H9 (cell line): Measurements from ENCODE around the gene DLX6. TPM values are rescaled to one million over a fixed set of nuclear protein-coding genes. Genes with fewer than 3 reads are reported as not detected.
A peak's percentile ranks its signal among the peaks of the same experiment; 100 is the strongest.

ENCODE experiments used
- DNase-seq: peaks from one replicate; pipeline ENCODE4 v3.0.0-alpha.2; 2017
- H2AFZ ChIP-seq: one replicate; pipeline ENCODE4 v1.6.1; 2013; ENCODE audit warnings: mild to moderate bottlenecking, low read length, control low read depth, moderate library complexity
- H2AK5ac ChIP-seq: 2 replicates; pipeline ENCODE4 v1.6.1; 2013; ENCODE audit warnings: low read length, control low read depth, mixed read lengths; ENCODE audit not compliant: insufficient read length
- H2BK120ac ChIP-seq: one replicate; pipeline ENCODE4 v1.6.1; 2013; ENCODE audit warnings: low read depth, mild to moderate bottlenecking, low read length, control low read depth, inconsistent platforms; ENCODE audit not compliant: poor library complexity, severe bottlenecking
- H2BK12ac ChIP-seq: 2 replicates; pipeline ENCODE4 v1.6.1; 2013; ENCODE audit warnings: low read length, control low read depth, mixed read lengths, low read depth; ENCODE audit not compliant: insufficient read length
- H2BK15ac ChIP-seq: 2 replicates; pipeline ENCODE4 v1.6.1; 2013; ENCODE audit warnings: low read depth, low read length, control low read depth
- H2BK20ac ChIP-seq: one replicate; pipeline ENCODE4 v1.6.1; 2013; ENCODE audit warnings: low read depth, mild to moderate bottlenecking, low read length, control low read depth, inconsistent platforms; ENCODE audit not compliant: poor library complexity, severe bottlenecking
- H2BK5ac ChIP-seq: 2 replicates; pipeline ENCODE4 v1.6.1; 2013; ENCODE audit warnings: low read length, control low read depth, mixed read lengths; ENCODE audit not compliant: insufficient read length
- H3K14ac ChIP-seq: 2 replicates; pipeline ENCODE4 v1.6.1; 2013; ENCODE audit warnings: low read length, control low read depth; ENCODE audit not compliant: insufficient read depth
- H3K18ac ChIP-seq: 2 replicates; pipeline ENCODE4 v1.6.1; 2013; ENCODE audit warnings: low read depth, mild to moderate bottlenecking, mixed read lengths, low read length, control low read depth; ENCODE audit not compliant: insufficient read length
- H3K23ac ChIP-seq: 2 replicates; pipeline ENCODE4 v1.6.1; 2013; ENCODE audit warnings: low read length, control low read depth, mixed read lengths, low read depth; ENCODE audit not compliant: insufficient read length
- H3K23me2 ChIP-seq: 2 replicates; pipeline ENCODE4 v1.6.1; 2013; ENCODE audit warnings: low read depth, mild to moderate bottlenecking, mixed read lengths, low read length, control low read depth; ENCODE audit not compliant: insufficient read length, poor library complexity, severe bottlenecking
- H3K27ac ChIP-seq: 2 replicates; pipeline ENCODE4 v1.5.1; 2013; ENCODE audit warnings: low read length, control low read depth, mixed read lengths, low read depth; ENCODE audit not compliant: insufficient read length
- H3K27me3 ChIP-seq: 2 replicates; pipeline ENCODE4 v1.6.1; 2013; ENCODE audit warnings: low read length, control low read depth, inconsistent platforms; ENCODE audit not compliant: insufficient read depth
- H3K4ac ChIP-seq: 2 replicates; pipeline ENCODE4 v1.6.1; 2013; ENCODE audit warnings: low read depth, mild to moderate bottlenecking, control low read depth, inconsistent platforms, low read length, moderate library complexity
- H3K4me1 ChIP-seq: 2 replicates; pipeline ENCODE4 v1.6.1; 2013; ENCODE audit warnings: low read length, control low read depth, inconsistent platforms; ENCODE audit not compliant: insufficient read depth
- H3K4me2 ChIP-seq: 2 replicates; pipeline ENCODE4 v1.6.1; 2013; ENCODE audit warnings: low read length, control low read depth, mixed read lengths; ENCODE audit not compliant: insufficient read length, insufficient read depth
- H3K56ac ChIP-seq: 2 replicates; pipeline ENCODE4 v1.6.1; 2013; ENCODE audit warnings: low read depth, mild to moderate bottlenecking, mixed read lengths, low read length, control low read depth; ENCODE audit not compliant: insufficient read length
- H3K79me1 ChIP-seq: 2 replicates; pipeline ENCODE4 v1.6.1; 2013; ENCODE audit warnings: low read depth, mild to moderate bottlenecking, moderate library complexity, low read length, control low read depth, inconsistent platforms; ENCODE audit not compliant: insufficient read depth, poor library complexity, severe bottlenecking
- H3K79me2 ChIP-seq: 2 replicates; pipeline ENCODE4 v1.6.1; 2013; ENCODE audit warnings: low read length, control low read depth, inconsistent platforms; ENCODE audit not compliant: insufficient read depth
- H3K9ac ChIP-seq: 2 replicates; pipeline ENCODE4 v1.6.1; 2013; ENCODE audit warnings: low read length, control low read depth, mixed read lengths; ENCODE audit not compliant: insufficient read length; ENCODE audit errors: extremely low read depth
- H3K9me3 ChIP-seq: one replicate; pipeline ENCODE4 v1.6.1; 2013; ENCODE audit warnings: low read depth, low read length, inconsistent platforms; ENCODE audit not compliant: control insufficient read depth
- H3T11ph ChIP-seq: one replicate; pipeline ENCODE4 v1.6.1; 2013; ENCODE audit warnings: mild to moderate bottlenecking, low read length, control low read depth, inconsistent platforms
- H4K20me1 ChIP-seq: one replicate; pipeline ENCODE4 v1.6.1; 2013; ENCODE audit not compliant: control insufficient read depth, insufficient read length, insufficient read depth
- H4K5ac ChIP-seq: 2 replicates; pipeline ENCODE4 v1.6.1; 2013; ENCODE audit warnings: low read depth, mild to moderate bottlenecking, mixed read lengths, low read length, control low read depth; ENCODE audit not compliant: insufficient read length
- H4K8ac ChIP-seq: replicated peaks from 2 replicates; pipeline ENCODE4 v1.6.1; 2013; ENCODE audit warnings: low read length, control low read depth, mixed read lengths, low read depth; ENCODE audit not compliant: insufficient read length
- H4K91ac ChIP-seq: 2 replicates; pipeline ENCODE4 v1.6.1; 2013; ENCODE audit warnings: low read depth, mild to moderate bottlenecking, moderate library complexity, mixed read lengths, low read length, control low read depth; ENCODE audit not compliant: insufficient read length
- H3K27ac Mint-ChIP-seq, 3 experiments: 2 replicates in 2 of 3; 3 replicates in 1 of 3; pipeline ENCODE4 v1.8.0; 2020 to 2021; ENCODE audit warnings: mixed read lengths in 3 of 3, mild to moderate bottlenecking in 1 of 3, moderate library complexity in 1 of 3
- H3K27me3 Mint-ChIP-seq: 2 replicates; pipeline ENCODE4 v1.8.0; 2021; ENCODE audit warnings: low read depth, mild to moderate bottlenecking, moderate library complexity, mixed read lengths
- H3K36me3 Mint-ChIP-seq, 3 experiments: 2 replicates in 2 of 3; 3 replicates in 1 of 3; pipeline ENCODE4 v1.8.0; 2020 to 2021; ENCODE audit warnings: low read depth in 3 of 3, mixed read lengths in 3 of 3; ENCODE audit not compliant: insufficient read depth in 1 of 3
- H3K4me1 Mint-ChIP-seq, 2 experiments: 2 replicates each; pipeline ENCODE4 v1.8.0; 2020; ENCODE audit warnings: mixed read lengths in 2 of 2
- H3K4me3 Mint-ChIP-seq, 2 experiments: 2 replicates in 1 of 2; 3 replicates in 1 of 2; pipeline ENCODE4 v1.8.0; 2020 to 2021; ENCODE audit warnings: mild to moderate bottlenecking in 2 of 2, mixed read lengths in 2 of 2, moderate library complexity in 1 of 2
- H3K9me3 Mint-ChIP-seq, 2 experiments: 2 replicates in 1 of 2; 3 replicates in 1 of 2; pipeline ENCODE4 v1.8.0; 2020; ENCODE audit warnings: mild to moderate bottlenecking in 2 of 2, mixed read lengths in 2 of 2, moderate library complexity in 1 of 2
- WGBS: extraction: QIAGEN DNeasy Blood & Tissue Kit; methylation state at CpG from one replicate; pipeline ENCODE4 v1.1.7; 2013; ENCODE audit warnings: missing lambda C conversion rate, low lambda C conversion rate, mixed read lengths; ENCODE audit not compliant: insufficient read length; ENCODE audit errors: extremely low coverage; 5-methylcytosine and 5-hydroxymethylcytosine counted together
- total RNA-seq: library from RNA; stranded (reverse); gene quantifications from 2 replicates; pipeline ENCODE4 v1.2.1, GENCODE V29; 2021
- TF ChIP-seq, protein P1 (sequence below): fragments of 200-600 bp; sonication (generic); conservative IDR thresholded peaks from 3 replicates; pipeline ENCODE4 v1.8.0; 2021; ENCODE audit warnings: antibody characterized with exemption, mild to moderate bottlenecking

The DLX6 gene
- total RNA-seq, 1 experiment from 2014 or later = 0.24 TPM

DNA sequence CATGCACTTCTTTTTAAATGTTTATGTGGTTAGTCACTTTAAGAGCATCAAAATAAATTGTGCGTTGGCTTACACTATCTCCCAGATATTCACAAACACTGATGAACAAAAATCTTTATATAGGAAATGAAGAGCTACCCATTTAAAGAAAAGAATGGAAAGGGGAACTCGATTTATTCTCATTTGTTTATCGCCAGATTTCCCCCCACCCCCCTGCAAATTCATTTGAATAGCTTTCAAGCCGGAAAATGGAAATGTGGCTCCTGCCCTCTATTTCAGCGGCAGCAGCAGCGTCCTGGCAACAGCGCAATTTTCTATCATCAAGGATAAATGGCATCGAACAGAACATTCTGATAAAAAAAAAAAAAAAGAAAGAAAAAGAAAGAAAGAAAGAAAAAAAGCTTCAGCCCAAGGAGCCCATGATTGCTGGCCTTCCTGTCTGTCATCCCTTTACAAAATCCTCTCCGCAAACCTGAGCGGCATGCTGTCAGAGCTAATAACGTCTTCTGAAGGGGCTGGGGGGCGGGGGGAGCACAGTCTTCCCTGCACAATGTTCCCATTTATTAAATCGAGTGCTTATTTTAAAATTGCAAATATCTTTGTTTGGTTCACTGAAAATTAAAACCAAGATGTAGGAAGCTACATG, 13.7 kb upstream of the DLX6 start:
- H3K4me3 Mint-ChIP-seq = peak overlapping the region in 1 of 2 experiments; percentile 87; a peak in 2 of 5 replicates
- H2BK12ac ChIP-seq = no peak overlapping the region
- H3T11ph ChIP-seq = no peak overlapping the region
- H2BK5ac ChIP-seq = no peak overlapping the region
- H3K27ac ChIP-seq = no peak overlapping the region
- no CpG with 5 or more reads among the region's 13 CpGs for WGBS
- H4K5ac ChIP-seq = no peak overlapping the region
- peaks cover 26 to 66% of the 10 kb centered on the region in 2 experiments for H3K4me1 Mint-ChIP-seq
- H3K9ac ChIP-seq = no peak overlapping the region
- H3K27me3 Mint-ChIP-seq = peaks cover 100% of the 10 kb centered on the region
- peak overlapping the region; percentile 58 for H3K4me2 ChIP-seq
- H3K79me2 ChIP-seq = no peaks in the 10 kb centered on the region
- no peak overlapping the region for H2AK5ac ChIP-seq
- H3K56ac ChIP-seq = no peak overlapping the region
- H3K27ac Mint-ChIP-seq = no peak overlapping the region
- no peaks in the 10 kb centered on the region for H3K79me1 ChIP-seq
- peaks cover 2% of the 10 kb centered on the region for H3K4me1 ChIP-seq
- no peak overlapping the region for H2AFZ ChIP-seq
- H3K14ac ChIP-seq = no peak overlapping the region
- no peak overlapping the region for H2BK120ac ChIP-seq
- no peak overlapping the region for H3K18ac ChIP-seq
- H4K91ac ChIP-seq = no peak overlapping the region
- peaks cover 81% of the 10 kb centered on the region for H3K27me3 ChIP-seq
- H3K36me3 Mint-ChIP-seq = no peaks in the 10 kb centered on the region
- no peaks in the 10 kb centered on the region for H3K9me3 ChIP-seq
- H3K23ac ChIP-seq = no peak overlapping the region
- peaks cover 0 to 12% of the 10 kb centered on the region in 2 experiments; a peak in 4 of 5 replicates for H3K9me3 Mint-ChIP-seq
- no peak overlapping the region for H2BK15ac ChIP-seq
- no peak overlapping the region for H3K4ac ChIP-seq
- H4K20me1 ChIP-seq = no peaks in the 10 kb centered on the region
- no peak overlapping the region for H4K8ac ChIP-seq
- peaks cover 15% of the 10 kb centered on the region for H3K23me2 ChIP-seq
- H2BK20ac ChIP-seq = no peak overlapping the region
- DNase-seq = no peak
- TF ChIP-seq, protein P1, sequence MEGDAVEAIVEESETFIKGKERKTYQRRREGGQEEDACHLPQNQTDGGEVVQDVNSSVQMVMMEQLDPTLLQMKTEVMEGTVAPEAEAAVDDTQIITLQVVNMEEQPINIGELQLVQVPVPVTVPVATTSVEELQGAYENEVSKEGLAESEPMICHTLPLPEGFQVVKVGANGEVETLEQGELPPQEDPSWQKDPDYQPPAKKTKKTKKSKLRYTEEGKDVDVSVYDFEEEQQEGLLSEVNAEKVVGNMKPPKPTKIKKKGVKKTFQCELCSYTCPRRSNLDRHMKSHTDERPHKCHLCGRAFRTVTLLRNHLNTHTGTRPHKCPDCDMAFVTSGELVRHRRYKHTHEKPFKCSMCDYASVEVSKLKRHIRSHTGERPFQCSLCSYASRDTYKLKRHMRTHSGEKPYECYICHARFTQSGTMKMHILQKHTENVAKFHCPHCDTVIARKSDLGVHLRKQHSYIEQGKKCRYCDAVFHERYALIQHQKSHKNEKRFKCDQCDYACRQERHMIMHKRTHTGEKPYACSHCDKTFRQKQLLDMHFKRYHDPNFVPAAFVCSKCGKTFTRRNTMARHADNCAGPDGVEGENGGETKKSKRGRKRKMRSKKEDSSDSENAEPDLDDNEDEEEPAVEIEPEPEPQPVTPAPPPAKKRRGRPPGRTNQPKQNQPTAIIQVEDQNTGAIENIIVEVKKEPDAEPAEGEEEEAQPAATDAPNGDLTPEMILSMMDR = no peak
